Keratinocyte (primary cell): Measurements from ENCODE around the gene ZMIZ1.

Experiments used
- EZH2 ChIP-seq: IDR thresholded peaks from one replicate; pipeline ENCODE4 v1.6.1; 2012; ENCODE audit warnings: inconsistent platforms, mild to moderate bottlenecking, low read length, moderate library complexity
- TF ChIP-seq, protein P1 (sequence below), 3 experiments: IDR thresholded peaks in 1 of 3; conservative IDR thresholded peaks in 1 of 3; optimal IDR thresholded peaks in 1 of 3; 2 replicates in 2 of 3; 3 replicates in 1 of 3; pipeline versions ENCODE3 to v1.5.1; 2011; ENCODE audit warnings: low read length in 3 of 3, mild to moderate bottlenecking in 3 of 3, moderate library complexity in 2 of 3, control low read depth in 1 of 3, inconsistent platforms in 1 of 3; ENCODE audit not compliant: insufficient read depth in 2 of 3; ENCODE audit errors: extremely low read depth in 1 of 3

DNA sequence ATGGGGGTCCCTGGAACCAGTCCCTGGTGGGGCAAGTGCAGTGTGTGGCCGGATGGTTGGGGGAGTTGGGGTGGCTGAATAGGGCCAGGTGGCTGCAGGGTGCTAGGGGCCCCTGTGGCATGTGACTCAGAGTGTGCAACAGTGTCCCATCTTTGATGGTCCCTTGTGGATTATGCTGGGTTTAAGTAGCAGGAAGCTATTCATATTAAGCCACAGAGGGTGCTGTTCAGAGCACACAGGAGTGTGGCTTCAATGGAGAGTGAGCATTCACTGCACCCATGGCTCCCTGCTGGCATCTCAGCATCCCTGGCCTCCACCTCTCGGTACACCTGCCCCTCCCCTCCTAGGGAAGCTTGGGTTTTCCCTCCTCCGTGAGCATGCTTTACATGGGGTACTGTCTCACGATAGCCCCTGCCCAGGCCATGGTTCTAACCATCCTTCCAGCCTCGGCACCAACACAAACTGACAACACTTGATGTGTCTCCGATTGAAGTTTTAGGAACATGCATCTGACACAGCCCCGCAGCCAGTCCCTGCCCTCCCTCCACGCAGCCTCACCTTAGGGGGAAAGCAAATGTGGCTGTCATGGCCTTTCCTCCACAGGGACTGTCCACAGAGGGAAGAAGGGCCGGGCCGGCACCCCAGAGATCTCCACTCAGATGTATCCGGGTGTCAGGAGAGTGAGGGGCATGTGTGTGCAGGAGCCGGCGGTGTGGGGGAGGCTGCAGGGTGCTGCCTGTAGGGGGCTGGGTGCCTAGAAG lies 248.1 kb downstream of the ZMIZ1 start:
- TF ChIP-seq EZH2, result no peak
- TF ChIP-seq, protein P1, sequence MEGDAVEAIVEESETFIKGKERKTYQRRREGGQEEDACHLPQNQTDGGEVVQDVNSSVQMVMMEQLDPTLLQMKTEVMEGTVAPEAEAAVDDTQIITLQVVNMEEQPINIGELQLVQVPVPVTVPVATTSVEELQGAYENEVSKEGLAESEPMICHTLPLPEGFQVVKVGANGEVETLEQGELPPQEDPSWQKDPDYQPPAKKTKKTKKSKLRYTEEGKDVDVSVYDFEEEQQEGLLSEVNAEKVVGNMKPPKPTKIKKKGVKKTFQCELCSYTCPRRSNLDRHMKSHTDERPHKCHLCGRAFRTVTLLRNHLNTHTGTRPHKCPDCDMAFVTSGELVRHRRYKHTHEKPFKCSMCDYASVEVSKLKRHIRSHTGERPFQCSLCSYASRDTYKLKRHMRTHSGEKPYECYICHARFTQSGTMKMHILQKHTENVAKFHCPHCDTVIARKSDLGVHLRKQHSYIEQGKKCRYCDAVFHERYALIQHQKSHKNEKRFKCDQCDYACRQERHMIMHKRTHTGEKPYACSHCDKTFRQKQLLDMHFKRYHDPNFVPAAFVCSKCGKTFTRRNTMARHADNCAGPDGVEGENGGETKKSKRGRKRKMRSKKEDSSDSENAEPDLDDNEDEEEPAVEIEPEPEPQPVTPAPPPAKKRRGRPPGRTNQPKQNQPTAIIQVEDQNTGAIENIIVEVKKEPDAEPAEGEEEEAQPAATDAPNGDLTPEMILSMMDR (optimal IDR thresholded peaks at IDR 0.05 in 1 of 3, IDR thresholded peaks at IDR 0.05 in 1 of 3, conservative IDR thresholded peaks at IDR 0.05 in 1 of 3; ENCODE audit: extremely low read depth in 1 of 3, insufficient read depth in 2 of 3, low read length in 3 of 3), result peak in 1 of 3 experiments; percentile 31
